UCSD-AML1 (cell line): Measurements from ENCODE around the gene CX3CL1.
"Not testable (repeated sequence)": the region's sequence is repeated elsewhere in the genome, so short reads cannot be mapped to it uniquely, and the experiment has no call there.

ENCODE experiments used
- DNase-seq: peaks from one replicate; lab custom pipeline; 2025; ENCODE audit not compliant: unreplicated experiment; lab: John Stamatoyannopoulos, UW

CX3CL1 gene

DNA sequence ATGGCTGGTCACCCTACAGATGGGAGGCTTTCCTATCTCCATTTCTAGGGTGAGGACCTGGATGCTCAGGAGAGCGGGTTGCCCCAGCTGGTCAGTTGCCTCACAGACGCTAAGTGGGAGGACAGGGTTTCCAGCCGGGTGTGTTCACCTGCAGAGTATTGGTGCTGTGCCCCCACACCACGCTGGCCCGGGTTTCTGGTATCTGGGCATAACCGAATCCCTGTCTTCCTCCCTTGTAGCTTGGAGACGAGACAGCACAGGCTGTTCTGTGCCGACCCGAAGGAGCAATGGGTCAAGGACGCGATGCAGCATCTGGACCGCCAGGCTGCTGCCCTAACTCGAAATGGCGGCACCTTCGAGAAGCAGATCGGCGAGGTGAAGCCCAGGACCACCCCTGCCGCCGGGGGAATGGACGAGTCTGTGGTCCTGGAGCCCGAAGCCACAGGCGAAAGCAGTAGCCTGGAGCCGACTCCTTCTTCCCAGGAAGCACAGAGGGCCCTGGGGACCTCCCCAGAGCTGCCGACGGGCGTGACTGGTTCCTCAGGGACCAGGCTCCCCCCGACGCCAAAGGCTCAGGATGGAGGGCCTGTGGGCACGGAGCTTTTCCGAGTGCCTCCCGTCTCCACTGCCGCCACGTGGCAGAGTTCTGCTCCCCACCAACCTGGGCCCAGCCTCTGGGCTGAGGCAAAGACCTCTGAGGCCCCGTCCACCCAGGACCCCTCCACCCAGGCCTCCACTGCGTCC lies 9.7 kb downstream of the CX3CL1 start:
- no peak for DNase-seq

DNA sequence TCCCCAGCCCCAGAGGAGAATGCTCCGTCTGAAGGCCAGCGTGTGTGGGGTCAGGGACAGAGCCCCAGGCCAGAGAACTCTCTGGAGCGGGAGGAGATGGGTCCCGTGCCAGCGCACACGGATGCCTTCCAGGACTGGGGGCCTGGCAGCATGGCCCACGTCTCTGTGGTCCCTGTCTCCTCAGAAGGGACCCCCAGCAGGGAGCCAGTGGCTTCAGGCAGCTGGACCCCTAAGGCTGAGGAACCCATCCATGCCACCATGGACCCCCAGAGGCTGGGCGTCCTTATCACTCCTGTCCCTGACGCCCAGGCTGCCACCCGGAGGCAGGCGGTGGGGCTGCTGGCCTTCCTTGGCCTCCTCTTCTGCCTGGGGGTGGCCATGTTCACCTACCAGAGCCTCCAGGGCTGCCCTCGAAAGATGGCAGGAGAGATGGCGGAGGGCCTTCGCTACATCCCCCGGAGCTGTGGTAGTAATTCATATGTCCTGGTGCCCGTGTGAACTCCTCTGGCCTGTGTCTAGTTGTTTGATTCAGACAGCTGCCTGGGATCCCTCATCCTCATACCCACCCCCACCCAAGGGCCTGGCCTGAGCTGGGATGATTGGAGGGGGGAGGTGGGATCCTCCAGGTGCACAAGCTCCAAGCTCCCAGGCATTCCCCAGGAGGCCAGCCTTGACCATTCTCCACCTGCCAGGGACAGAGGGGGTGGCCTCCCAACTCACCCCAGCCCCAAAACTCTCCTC lies 10.4 kb downstream of the CX3CL1 start:
- DNase-seq, result no peak

DNA sequence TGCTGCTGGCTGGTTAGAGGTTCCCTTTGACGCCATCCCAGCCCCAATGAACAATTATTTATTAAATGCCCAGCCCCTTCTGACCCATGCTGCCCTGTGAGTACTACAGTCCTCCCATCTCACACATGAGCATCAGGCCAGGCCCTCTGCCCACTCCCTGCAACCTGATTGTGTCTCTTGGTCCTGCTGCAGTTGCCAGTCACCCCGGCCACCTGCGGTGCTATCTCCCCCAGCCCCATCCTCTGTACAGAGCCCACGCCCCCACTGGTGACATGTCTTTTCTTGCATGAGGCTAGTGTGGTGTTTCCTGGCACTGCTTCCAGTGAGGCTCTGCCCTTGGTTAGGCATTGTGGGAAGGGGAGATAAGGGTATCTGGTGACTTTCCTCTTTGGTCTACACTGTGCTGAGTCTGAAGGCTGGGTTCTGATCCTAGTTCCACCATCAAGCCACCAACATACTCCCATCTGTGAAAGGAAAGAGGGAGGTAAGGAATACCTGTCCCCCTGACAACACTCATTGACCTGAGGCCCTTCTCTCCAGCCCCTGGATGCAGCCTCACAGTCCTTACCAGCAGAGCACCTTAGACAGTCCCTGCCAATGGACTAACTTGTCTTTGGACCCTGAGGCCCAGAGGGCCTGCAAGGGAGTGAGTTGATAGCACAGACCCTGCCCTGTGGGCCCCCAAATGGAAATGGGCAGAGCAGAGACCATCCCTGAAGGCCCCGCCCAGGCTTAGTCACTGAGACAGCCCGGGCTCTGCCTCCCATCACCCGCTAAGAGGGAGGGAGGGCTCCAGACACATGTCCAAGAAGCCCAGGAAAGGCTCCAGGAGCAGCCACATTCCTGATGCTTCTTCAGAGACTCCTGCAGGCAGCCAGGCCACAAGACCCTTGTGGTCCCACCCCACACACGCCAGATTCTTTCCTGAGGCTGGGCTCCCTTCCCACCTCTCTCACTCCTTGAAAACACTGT lies 11.3 kb downstream of the CX3CL1 start:
- peak; percentile 47 for DNase-seq

DNA sequence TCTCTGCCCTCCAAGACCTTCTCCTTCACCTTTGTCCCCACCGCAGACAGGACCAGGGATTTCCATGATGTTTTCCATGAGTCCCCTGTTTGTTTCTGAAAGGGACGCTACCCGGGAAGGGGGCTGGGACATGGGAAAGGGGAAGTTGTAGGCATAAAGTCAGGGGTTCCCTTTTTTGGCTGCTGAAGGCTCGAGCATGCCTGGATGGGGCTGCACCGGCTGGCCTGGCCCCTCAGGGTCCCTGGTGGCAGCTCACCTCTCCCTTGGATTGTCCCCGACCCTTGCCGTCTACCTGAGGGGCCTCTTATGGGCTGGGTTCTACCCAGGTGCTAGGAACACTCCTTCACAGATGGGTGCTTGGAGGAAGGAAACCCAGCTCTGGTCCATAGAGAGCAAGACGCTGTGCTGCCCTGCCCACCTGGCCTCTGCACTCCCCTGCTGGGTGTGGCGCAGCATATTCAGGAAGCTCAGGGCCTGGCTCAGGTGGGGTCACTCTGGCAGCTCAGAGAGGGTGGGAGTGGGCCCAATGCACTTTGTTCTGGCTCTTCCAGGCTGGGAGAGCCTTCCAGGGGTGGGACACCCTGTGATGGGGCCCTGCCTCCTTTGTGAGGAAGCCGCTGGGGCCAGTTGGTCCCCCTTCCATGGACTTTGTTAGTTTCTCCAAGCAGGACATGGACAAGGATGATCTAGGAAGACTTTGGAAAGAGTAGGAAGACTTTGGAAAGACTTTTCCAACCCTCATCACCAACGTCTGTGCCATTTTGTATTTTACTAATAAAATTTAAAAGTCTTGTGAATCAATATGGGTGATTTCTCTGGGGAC lies 12.2 kb downstream of the CX3CL1 start:
- peak; percentile 47 for DNase-seq

DNA sequence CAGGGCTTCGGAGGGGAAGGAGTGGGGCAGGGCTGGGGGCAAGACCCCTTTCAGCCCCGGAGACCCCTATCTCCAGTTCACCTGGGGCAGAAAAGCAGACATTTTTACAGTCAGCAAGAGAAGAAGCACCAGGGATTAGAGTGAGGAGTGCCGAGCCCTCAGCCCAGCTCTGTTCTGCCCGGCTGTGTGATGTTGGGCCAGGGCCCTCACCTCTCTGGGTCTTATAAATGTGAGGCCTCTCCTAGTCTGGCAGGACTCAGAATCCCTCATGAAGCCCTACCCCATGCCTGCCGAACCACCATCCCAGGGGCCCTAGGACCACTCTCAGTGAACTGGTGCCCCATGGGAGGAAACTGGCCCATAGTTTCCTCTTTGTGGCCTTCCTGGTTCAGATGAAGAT lies 12.8 kb downstream of the CX3CL1 start:
- DNase-seq, result no peak

DNA sequence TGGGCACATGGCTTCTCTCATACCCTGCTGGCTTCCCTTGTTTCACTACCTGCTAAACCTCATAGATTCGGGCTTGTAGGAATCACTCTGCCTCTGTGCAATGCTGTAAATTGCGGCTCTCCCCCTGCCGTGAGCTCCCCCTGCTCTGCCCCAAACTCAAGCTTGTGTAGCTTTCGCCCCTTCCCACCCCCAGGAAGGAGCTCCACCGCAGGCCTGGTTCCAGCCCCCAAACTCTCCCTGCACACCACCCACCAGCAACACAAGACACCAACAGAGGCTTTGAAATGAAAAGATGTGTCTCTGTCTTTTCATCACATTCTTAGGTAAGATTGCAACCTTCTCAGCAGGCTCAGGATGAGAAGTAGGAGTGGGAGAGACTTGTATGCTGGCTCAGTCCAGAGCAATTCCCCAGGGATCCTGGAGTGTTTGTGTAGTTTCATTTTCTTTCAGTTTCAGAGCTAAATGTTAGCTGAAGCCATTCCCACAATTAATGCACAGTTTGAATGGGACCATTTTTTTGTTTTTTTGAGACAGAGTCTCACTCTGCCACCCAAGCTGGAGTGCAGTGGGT lies 14.2 kb downstream of the CX3CL1 start:
- no peak for DNase-seq

DNA sequence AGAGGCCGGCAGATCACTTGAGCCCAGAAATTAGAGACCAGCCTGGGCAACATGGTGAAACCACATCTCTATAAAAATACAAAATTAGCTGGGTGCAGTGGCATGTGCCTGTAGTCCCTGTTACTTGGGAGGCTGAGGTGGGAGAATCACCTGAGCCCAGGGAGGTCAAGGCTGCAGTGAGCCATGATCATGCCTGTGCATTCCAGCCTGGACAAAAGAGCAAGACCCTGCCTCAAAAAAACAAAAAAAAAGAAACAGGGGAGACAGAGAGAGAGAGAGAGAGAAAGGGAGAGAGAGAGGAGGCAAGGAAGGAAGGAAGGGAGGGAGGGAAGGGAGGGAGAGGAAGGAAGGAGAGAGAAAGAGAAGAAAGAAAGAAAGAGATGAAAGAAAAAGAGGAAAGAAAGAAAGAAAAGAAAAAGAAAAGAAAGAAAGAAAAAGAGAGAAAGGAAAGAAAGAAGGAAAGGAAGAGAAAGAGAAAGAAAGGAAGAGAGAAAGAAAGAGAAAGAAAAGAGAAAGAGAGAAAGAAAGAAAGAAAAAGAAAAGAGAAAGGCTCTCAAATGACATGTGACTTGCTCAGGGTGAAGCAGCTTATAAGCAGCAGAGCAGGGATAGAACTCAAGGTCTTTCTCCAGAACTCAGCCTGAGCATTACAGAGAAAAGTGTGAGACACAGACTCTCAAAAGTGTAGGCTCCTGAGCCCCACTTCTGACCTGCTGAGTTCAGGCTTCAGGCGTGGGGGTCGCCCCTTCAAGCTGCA lies 15.5 kb downstream of the CX3CL1 start:
- no peak for DNase-seq

DNA sequence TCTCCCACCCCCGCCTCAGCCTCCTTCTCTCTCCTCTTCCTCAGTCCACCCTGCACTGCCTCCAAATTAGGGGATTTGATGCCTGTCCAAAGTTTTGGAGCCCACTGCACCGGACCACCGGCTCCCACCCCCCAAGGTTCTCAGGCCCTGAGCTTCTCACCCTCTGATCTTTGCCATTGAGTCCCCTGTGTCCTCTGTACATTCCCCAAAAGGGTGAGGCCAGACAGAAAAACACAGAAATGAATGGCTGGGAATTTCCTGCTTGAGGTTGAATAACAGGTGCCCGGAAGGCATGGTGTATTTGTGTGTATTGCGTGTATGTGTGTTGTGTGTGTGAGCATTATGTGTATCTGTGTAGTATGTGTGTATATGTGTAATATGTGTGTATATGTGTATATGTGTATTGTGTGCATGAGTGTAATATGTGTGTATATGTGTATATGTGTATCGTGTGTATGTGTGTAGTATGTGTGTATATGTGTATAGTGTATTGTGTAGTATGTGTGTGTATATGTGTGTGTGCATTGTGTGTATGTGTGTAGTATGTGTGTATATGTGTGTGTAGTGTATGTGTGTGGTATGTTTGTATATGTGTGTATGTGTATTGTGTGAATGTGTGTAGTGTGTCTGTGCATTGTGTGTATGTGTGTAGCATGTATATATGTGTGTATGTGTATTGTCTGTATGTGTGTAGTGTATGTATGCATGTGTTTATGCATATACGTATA lies 16.2 kb downstream of the CX3CL1 start:
- no peak for DNase-seq

DNA sequence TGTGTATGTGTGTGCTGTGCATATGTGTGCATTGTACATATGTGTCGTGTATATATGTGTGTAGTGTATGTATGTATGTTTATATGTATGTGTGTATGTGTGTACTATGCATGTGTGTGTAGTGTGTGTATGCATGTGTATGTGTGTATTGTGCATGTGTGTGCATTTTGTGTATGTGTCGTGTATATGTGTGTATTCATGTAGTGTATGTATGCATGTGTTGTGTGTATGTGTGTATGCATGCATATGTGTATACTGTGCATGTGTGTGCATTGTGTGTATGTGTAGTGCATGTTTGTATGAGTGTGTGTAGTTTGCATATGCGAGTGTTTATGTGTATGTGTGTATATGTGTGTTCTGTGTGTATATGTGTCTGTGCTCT lies 16.8 kb downstream of the CX3CL1 start:
- no peak for DNase-seq

DNA sequence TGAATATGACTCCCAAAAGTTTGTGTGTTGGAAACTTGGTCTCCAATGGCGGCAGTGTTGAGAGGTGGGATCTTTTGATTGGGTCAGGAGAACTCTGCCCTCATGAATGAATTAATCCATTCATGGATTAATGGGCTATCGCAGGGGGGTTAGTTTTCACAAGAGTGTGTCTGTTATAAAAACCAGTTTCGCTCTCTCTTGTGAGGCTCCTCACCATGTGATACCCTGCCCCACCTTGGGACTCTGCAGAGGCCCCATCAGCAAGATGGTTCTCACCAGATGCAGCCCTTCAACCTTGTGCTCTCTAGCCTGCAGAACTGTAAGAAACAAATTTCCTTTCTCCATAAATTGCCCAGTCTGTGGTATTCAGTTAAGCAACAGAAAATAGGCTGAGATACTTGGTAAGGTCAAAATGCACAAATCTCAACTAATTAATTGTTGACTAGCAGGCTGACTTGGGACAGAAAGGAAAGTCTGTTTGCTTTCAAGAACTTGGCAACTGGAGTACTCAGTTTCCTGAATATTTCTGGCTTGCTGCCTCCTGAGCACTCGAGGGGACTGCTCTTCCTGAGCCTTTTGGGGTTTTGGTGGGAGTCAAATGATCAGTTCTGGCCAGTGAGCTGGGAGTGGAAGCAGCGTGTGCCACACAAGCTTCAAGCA lies 18.5 kb downstream of the CX3CL1 start:
- DNase-seq, result no peak

DNA sequence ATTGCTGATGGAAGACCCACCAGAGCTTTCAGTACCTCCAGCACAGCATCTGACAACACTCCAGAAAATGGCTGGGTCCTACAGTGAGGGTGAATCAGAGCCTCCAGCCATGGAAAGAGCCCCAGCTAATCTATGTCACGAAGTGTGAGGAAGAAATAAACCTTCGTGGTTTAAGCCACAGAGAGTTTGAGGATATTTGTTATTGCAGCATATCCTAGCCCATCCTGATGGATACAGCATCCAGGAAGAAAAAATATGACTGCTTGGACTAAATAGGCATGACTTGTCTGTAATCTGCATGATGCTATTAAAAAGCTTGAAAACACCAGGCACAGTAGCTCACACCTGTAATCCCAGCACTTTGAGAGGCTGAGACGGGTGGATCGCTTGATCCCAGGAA lies 19.0 kb downstream of the CX3CL1 start:
- DNase-seq, result no peak

DNA sequence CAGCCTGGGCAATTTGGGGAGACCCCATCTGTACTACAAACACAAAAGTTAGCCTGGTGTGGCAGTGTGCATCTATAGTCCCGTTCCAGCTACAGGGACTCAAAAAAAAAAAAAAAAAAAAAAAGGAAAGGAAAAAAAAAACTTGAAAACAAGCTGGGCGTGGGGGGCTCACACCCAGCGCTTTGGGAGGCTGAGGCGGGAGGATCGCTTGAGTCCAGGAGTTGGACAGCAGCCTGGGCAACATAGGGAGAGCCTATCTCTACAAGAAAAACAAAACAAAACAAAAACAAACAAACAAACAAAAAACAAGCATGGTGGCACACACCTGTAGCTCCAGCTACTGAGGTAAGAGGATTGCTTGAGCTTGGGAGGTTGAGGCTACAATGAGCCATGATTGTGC lies 19.4 kb downstream of the CX3CL1 start:
- DNase-seq, result no peak

DNA sequence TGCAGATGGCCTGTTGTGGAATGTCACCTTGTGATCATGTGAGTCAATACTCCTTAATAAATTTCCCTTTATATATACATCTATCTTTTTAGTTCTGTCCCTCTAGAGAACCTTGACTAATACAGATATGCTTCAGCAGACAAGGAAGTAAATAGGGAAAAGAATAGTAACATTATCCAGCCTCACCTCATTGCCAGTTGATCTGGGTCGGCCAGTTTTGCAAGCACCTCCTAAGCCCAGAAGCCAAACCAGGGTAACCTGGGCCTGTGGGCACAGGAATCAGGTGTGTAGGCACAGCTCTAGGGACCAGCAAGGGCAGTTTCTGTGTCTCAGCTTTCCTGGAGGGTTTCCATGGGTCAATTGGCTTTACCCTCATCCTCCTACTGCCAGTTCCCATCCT lies 20.4 kb downstream of the CX3CL1 start:
- DNase-seq, result no peak

DNA sequence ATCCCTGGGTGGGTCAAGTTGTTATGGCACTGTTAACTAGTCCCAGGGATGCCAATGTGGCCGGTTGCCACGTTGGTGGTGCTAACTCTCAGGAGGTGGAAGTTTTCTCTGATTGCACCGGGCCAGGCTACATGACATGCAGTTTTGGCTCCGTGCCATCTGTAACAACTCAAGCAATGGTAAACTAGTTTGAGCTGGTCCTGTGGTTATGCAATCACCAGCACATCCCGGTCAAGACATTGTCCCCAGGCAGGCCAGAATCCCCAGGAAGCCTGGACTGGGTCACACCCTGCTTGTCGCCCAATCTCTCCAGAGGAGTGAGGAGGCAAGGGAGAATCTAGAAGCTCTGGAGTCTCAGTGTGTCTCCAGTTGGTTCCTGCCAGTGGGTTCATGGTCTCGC lies 22.2 kb downstream of the CX3CL1 start:
- DNase-seq, result no peak

DNA sequence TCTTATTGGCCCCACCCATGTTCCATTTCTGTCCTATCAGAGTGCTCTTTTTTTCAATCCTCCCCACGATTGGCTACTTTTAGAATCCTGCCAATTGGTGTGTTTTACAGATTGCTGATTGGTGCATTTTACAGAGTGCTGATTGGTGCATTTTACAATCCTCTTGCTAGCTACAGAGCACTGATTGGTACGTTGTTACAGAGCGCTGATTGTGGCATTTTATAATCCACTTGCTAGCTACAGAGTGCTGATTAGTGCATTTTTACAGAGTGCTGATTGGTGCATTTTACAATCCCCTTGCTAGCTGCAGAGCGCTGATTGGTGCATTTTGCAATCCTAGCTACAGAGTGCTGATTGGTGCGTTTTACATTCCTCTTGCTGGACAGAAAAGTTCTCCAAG lies 22.7 kb downstream of the CX3CL1 start:
- no peak for DNase-seq

DNA sequence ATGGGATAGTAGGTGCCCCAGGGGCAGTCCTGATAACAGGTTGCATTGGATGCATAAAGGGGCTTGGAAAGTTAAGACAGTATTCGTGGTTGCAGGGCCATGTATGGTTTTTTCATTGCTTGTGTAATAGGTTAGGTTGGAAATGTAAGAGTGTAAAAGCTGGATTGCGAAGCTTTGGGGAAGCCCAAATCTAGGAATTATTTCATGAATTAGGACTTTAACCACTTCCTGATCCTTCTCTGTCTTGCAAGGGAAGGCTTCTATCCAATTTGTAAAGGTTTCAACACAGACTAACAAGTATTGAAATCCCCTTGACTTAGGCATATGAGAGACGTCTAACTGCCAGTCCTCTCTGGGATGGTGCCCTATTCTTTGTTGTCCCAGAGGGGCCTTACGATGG lies 24.5 kb downstream of the CX3CL1 start:
- DNase-seq, result no peak

DNA sequence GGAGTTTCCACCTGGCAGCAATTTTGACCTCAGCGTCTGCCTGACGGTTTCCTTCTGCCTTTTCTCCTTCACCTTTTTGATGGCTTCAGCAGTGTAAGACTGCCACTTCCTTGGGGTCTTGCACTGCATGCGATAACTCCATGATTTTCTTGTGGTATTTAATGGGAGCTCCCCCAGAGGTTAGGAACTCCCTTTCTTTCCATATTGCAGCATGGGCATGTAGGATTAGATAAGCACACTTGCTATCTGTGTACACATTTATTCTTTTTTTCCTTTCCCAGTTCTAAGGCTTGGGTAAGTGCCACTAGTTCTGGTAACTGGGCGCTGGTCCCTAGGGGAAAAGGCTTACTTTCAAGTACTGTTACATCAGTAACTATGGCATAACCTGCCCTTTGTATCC lies 25.2 kb downstream of the CX3CL1 start:
- not testable (repeated sequence) for DNase-seq

DNA sequence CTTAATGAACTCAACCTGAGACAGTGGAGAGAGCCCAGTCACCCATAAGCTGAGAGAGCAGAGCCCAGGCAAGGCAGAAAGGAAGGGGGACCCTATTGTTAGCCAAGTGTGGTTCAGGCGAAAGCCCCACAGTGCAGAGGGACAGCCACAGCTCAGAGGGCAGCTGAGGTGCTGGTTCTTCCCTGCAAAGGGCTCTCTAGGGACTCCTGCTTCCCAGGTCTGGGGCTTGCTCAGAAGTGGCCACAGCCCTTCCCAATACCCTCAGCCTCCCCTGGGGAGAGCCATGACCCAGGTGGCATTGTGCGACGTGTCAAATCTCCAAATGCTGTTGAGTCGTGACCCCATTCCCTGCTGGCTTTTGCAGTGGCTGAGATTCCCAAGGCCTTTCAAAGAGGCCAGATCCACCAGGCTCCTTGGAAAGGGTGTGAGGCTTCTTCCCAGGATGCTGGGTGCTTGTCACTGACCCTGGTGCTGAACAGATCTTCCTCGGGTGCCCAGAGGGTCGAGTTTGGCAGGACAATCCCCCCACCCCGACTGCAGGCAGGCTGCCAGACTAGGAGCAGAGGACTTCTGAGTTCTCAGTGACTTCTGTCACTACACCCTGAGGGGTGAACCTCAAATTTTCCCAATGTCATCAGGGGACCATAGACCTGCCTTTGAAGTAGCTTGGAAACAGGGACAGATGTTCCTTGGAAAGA lies 29.8 kb downstream of the CX3CL1 start:
- DNase-seq, result no peak
